Ectodermal cell (in vitro differentiated cells): ENCODE results near the gene CD209.

Source experiments
- H3K27ac ChIP-seq: 2 replicates; pipeline ENCODE4 v1.7.0; 2013; ENCODE audit warnings: mild to moderate bottlenecking, low read depth, low read length; ENCODE audit not compliant: insufficient read depth, poor library complexity, severe bottlenecking
- H3K27me3 ChIP-seq: 2 replicates; pipeline ENCODE4 v1.7.0; 2013; ENCODE audit warnings: mild to moderate bottlenecking, low read length; ENCODE audit not compliant: insufficient read depth, control insufficient read depth, poor library complexity, severe bottlenecking
- H3K36me3 ChIP-seq: one replicate; pipeline ENCODE4 v1.7.0; 2013; ENCODE audit warnings: low read length; ENCODE audit not compliant: control insufficient read depth, insufficient read depth
- H3K4me1 ChIP-seq: one replicate; pipeline ENCODE4 v1.7.0; 2013; ENCODE audit warnings: low read length; ENCODE audit not compliant: control insufficient read depth, insufficient read depth
- H3K4me3 ChIP-seq: 2 replicates; pipeline ENCODE4 v1.7.0; 2013; ENCODE audit warnings: low read depth, low read length, control low read depth; ENCODE audit not compliant: insufficient read depth
- H3K9me3 ChIP-seq: 2 replicates; pipeline ENCODE4 v1.7.0; 2013; ENCODE audit warnings: mild to moderate bottlenecking, low read length, moderate library complexity; ENCODE audit not compliant: control insufficient read depth
- WGBS, 2 experiments: methylation state at CpG; one replicate each; pipeline ENCODE4 v1.1.7; 2013; ENCODE audit warnings: missing lambda C conversion rate in 2 of 2; 5-methylcytosine and 5-hydroxymethylcytosine counted together

The CD209 gene

GRCh38 chr19:7730286-7731217 lies 16.8 kb downstream of the CD209 start:
- H3K4me3 ChIP-seq = no peak overlapping the region
- H3K9me3 ChIP-seq = no peaks in the 10 kb centered on the region
- 17 to 20% methylated on average over 78 of the region's 78 CpGs for WGBS, 2 experiments
- no peaks in the 10 kb centered on the region for H3K36me3 ChIP-seq
- no peaks in the 10 kb centered on the region for H3K4me1 ChIP-seq
- H3K27me3 ChIP-seq = peaks cover 81% of the 10 kb centered on the region
- no peak overlapping the region for H3K27ac ChIP-seq

GRCh38 chr19:7729831-7730285 lies 17.5 kb downstream of the CD209 start:
- Histone ChIP-seq H3K4me3 (no peak overlapping the region), H3K36me3 (no peaks in the 10 kb centered on the region), H3K4me1 (no peaks in the 10 kb centered on the region), H3K27me3 (peaks cover 74% of the 10 kb centered on the region), H3K27ac (no peak overlapping the region), H3K9me3 (no peaks in the 10 kb centered on the region)
- WGBS, 2 experiments = 37 to 39% methylated on average over 34 of the region's 34 CpGs

- H3K4me3 ChIP-seq = no peak overlapping the region
- H3K36me3 ChIP-seq = no peaks in the 10 kb centered on the region
- no peaks in the 10 kb centered on the region for H3K9me3 ChIP-seq
- no peaks in the 10 kb centered on the region for H3K4me1 ChIP-seq
- peaks cover 68% of the 10 kb centered on the region for H3K27me3 ChIP-seq
- 54 to 55% methylated on average over 16 of the region's 16 CpGs for WGBS, 2 experiments
- no peak overlapping the region for H3K27ac ChIP-seq
Measured at GRCh38 chr19:7729211-7729610, 18.1 kb downstream of the CD209 start.

GRCh38 chr19:7725791-7726190 lies 21.5 kb downstream of the CD209 start:
- Histone ChIP-seq H3K9me3 (no peaks in the 10 kb centered on the region), H3K27ac (no peak overlapping the region), H3K4me3 (no peak overlapping the region), H3K27me3 (peaks cover 36% of the 10 kb centered on the region), H3K36me3 (no peaks in the 10 kb centered on the region), H3K4me1 (no peaks in the 10 kb centered on the region)
- 58 to 65% methylated on average over 2 of the region's 2 CpGs for WGBS, 2 experiments

GRCh38 chr19:7722231-7722651 lies 25.1 kb downstream of the CD209 start:
- Histone ChIP-seq H3K27me3 (peaks cover under 1% of the 10 kb centered on the region), H3K36me3 (no peaks in the 10 kb centered on the region), H3K4me1 (no peaks in the 10 kb centered on the region), H3K27ac (no peak overlapping the region), H3K9me3 (no peaks in the 10 kb centered on the region), H3K4me3 (no peak overlapping the region)
- WGBS, 2 experiments = 66 to 72% methylated on average over 5 of the region's 5 CpGs

- Histone ChIP-seq H3K27me3 (no peaks in the 10 kb centered on the region), H3K27ac (no peak overlapping the region), H3K36me3 (no peaks in the 10 kb centered on the region), H3K4me3 (no peak overlapping the region), H3K9me3 (no peaks in the 10 kb centered on the region), H3K4me1 (no peaks in the 10 kb centered on the region)
- WGBS, 2 experiments = 84 to 93% methylated on average over 6 of the region's 6 CpGs
Measured at GRCh38 chr19:7720351-7720750, 27.0 kb downstream of the CD209 start.

GRCh38 chr19:7718668-7719067 lies 28.7 kb downstream of the CD209 start:
- H3K27me3 ChIP-seq = no peaks in the 10 kb centered on the region
- 80 to 83% methylated on average over 8 of the region's 8 CpGs for WGBS, 2 experiments
- H3K9me3 ChIP-seq = no peaks in the 10 kb centered on the region
- no peaks in the 10 kb centered on the region for H3K4me1 ChIP-seq
- no peak overlapping the region for H3K27ac ChIP-seq
- H3K4me3 ChIP-seq = no peak overlapping the region
- H3K36me3 ChIP-seq = no peaks in the 10 kb centered on the region

GRCh38 chr19:7716762-7717161 lies 30.6 kb downstream of the CD209 start:
- Histone ChIP-seq H3K36me3 (no peaks in the 10 kb centered on the region), H3K4me3 (no peak overlapping the region), H3K27me3 (no peaks in the 10 kb centered on the region), H3K4me1 (no peaks in the 10 kb centered on the region), H3K9me3 (no peaks in the 10 kb centered on the region), H3K27ac (no peak overlapping the region)
- 82 to 83% methylated on average over 1 of the region's 1 CpG for WGBS, 2 experiments

- no peak overlapping the region for H3K4me3 ChIP-seq
- H3K4me1 ChIP-seq = no peaks in the 10 kb centered on the region
- 88 to 89% methylated on average over 1 of the region's 1 CpG for WGBS, 2 experiments
- H3K27ac ChIP-seq = no peak overlapping the region
- H3K36me3 ChIP-seq = no peaks in the 10 kb centered on the region
- no peaks in the 10 kb centered on the region for H3K27me3 ChIP-seq
- H3K9me3 ChIP-seq = no peaks in the 10 kb centered on the region
Measured at GRCh38 chr19:7715671-7716070, 31.7 kb downstream of the CD209 start.

- 79 to 81% methylated on average over 5 of the region's 5 CpGs for WGBS, 2 experiments
- H3K36me3 ChIP-seq = no peaks in the 10 kb centered on the region
- H3K27me3 ChIP-seq = no peaks in the 10 kb centered on the region
Measured at GRCh38 chr19:7710616-7711015, 36.7 kb downstream of the CD209 start.

More at GRCh38 chr19:7710616-7711015, 36.7 kb downstream of the CD209 start:
- H3K27ac ChIP-seq = no peak overlapping the region
- H3K4me1 ChIP-seq = no peaks in the 10 kb centered on the region
- no peaks in the 10 kb centered on the region for H3K9me3 ChIP-seq
- no peak overlapping the region for H3K4me3 ChIP-seq
